SH-SY5Y (cell line): ENCODE measurements around the gene CALHM3.

Source experiments
- GATA2 ChIP-seq: IDR thresholded peaks from 2 replicates; pipeline ENCODE4 v1.6.1; 2011; ENCODE audit warnings: mild to moderate bottlenecking, low read depth, low read length
- GATA3 ChIP-seq: IDR thresholded peaks from 2 replicates; pipeline ENCODE4 v1.6.1; 2011; ENCODE audit warnings: low read depth, mild to moderate bottlenecking, low read length, moderate library complexity

CALHM3 gene

DNA sequence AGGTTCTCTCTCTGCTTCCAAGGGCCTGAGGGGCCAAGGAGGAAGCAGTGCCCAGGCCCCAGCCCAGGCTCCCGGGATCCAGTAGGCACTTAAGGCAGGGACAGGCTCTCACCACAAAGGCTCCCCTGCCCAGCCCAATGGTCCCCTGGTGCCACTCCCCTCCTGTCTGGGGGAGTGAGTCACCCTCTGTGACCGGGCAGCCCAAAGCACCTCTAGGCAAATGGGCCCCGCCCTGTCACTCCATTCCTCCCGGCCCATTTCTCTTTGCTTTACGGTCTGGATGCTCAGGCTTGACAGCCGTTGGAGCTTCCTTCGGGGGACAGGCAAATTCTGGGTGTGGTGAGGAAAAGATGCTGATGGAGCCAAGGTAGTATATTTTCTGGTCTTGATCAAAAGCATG is at the start of gene CALHM3:
Gene CALHM3, minus strand, starts transcription at position 106 of the 400 bp plus-strand sequence. CDS start 208 bp downstream, outside the sequence.
- no peak for TF ChIP-seq GATA2
- TF ChIP-seq GATA3: no peak

DNA sequence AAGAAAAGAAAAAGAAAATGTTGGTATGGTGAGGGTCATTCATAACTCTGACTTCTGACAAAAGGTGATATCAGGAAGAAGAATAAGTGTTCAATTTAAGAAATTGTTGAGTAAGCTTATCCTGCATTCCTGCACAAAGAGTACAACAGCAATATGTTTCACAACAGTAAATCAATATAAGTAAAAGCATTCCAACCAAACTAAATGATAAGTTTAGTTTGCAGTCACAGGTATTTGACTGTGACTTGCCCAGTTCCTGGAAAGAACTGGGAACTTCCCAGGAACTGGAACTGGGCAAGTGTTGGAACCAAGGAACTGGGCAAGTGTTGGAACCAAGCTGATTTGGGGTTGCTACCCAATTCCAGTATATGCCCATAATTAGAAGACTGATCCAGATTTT is 49.5 kb upstream of the CALHM3 start:
- TF ChIP-seq GATA3: no peak
- TF ChIP-seq GATA2: no peak

DNA sequence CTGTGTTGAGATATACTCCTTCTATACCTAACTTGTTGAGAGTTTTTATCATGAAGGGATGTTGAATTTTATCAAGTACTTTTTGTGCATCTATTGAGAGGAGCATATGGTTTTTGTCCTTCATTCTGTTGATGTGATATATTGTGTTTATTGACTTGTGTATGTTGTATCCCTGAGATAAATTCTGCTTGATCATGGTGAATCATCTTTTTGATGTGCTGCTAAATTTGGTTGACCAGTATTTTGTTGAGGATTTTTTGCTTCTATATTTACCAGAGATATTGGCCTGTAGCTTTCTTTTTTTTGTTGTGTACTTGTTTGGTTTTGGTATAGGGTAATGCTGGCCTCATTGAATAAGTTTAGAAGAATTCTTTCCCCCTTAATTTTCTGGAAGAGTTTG is 46.9 kb upstream of the CALHM3 start:
- TF ChIP-seq GATA3: no peak
- TF ChIP-seq GATA2: no peak

GRCh38 chr10:103523683-103524082 is 44.6 kb upstream of the CALHM3 start:
- TF ChIP-seq GATA2: no peak
- TF ChIP-seq GATA3: no peak

- TF ChIP-seq GATA3 (no peak), GATA2 (no peak)
Measured at GRCh38 chr10:103519798-103520197, 40.8 kb upstream of the CALHM3 start.

- TF ChIP-seq GATA2: no peak
- TF ChIP-seq GATA3: no peak
Measured at GRCh38 chr10:103517234-103518085, 38.4 kb upstream of the CALHM3 start.

- no peak for TF ChIP-seq GATA2
- TF ChIP-seq GATA3: no peak
Measured at GRCh38 chr10:103514244-103514643, 35.2 kb upstream of the CALHM3 start.

GRCh38 chr10:103513380-103514060 is 34.5 kb upstream of the CALHM3 start:
- TF ChIP-seq GATA2: no peak

DNA sequence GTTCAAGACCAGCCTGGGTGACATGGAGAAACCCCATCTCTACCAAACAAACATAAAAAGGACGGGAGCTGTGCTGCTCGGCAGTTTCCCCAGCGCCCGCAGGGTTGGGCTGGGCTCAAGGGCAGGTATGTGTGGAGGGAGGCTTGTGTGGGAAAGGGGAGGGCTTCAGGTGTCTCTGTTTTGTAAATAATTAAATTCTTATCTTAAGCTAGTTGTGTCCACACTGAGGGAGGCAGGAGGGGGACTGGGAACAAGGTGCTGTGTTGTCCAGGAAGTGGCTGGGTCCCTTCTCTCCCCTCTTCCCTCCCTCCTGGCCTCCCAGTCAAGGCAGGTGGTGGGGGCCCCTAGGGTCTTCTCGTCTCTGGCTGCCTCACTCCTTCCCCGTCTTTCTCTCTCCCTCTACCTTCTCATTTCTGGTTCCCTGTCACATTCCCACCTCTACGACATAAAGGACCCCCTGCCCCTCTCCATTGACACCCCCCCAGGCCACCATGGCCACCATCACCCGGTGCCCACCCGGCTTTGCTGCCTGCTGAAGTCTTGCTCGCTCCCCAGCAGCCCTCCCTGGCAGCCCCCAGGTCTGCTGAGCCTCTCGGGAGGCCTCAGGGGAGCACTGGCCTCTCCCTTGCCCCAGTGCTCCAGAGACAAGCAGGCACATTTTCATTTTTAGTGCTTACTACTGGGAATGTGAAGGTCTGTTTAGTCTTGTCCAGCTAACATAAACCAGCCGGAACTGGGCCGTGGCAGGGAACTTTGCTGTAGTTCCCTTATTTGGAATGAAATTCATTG is 33.7 kb upstream of the CALHM3 start:
- TF ChIP-seq GATA2 (no peak), GATA3 (no peak)

DNA sequence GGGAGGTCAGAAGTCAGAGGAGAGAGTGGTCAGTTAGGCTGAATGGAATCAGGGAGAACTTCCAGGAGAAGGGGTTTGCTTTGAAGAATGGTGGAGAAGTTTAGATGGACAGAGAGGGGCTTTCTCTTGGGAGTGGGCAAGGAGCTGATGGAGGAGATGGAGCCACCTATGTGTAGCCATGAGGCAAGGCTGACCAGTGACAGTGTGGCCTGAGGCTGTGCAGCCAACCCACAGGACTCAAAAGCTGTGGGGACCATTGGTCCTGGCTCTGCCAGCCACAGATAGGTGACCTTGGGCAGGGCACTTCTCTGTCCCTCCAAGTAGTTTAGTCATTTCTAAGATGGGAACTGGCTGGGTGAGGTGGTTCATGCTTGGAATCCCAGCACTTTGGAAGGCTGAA is 33.1 kb upstream of the CALHM3 start:
- no peak for TF ChIP-seq GATA2
- TF ChIP-seq GATA3: no peak

DNA sequence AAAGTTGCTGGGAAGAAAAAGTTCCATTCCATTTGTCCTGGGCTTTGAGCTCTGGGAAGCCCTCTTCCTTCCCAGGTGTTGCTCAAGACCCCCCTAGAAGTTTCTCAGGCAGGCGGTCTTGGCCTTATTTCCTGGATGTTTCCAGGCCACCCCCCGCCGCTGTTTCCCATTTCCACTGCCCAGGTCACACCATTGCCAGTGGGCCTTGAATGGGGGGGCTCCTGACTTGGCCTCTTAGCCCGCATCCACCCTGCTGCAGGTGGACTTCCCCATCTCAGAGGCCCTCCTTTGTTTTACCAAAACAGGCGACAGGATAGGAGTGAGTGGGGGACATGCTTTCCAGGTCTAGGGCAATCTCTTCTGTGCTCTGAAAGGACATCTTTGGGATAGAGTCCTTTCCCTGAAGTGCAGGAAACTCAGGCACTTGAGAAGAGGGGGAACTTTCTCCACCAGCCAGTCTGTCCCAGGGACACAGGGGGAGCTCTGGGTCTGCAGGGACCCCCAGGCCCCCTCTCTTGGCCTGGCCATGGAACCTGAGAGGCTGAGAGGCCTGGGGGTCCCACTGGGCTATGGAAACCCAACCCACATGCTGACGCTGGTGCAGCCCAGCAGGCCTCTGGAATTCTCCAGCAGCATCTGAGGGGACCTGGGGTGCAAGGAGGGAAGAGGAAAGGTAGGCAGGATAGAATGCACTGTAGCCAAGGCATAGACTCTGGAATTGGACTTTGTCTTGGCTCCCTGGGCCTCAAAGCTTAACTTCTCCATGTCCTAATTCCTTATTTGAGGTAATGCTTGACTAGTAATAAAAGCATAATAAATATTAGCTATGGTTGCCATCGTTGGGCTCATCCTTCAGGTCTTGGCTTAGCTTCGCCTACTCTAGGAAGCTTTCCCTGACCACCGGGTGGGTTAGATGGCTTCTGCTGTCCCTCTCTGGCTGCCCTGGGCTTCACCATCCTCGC is 32.0 kb upstream of the CALHM3 start:
- TF ChIP-seq GATA3: no peak
- TF ChIP-seq GATA2: no peak

GRCh38 chr10:103510046-103510685 is 31.1 kb upstream of the CALHM3 start:
- TF ChIP-seq GATA3: no peak
- no peak for TF ChIP-seq GATA2
